ENCODE data around the gene CAMK1D. TPM values are rescaled to one million over a fixed set of nuclear protein-coding genes. Genes with fewer than 3 reads are reported as not detected.

CAMK1D gene
- polyA plus RNA-seq, 3 donors = 2.2 to 9.7 (median 8.4) TPM

DNA sequence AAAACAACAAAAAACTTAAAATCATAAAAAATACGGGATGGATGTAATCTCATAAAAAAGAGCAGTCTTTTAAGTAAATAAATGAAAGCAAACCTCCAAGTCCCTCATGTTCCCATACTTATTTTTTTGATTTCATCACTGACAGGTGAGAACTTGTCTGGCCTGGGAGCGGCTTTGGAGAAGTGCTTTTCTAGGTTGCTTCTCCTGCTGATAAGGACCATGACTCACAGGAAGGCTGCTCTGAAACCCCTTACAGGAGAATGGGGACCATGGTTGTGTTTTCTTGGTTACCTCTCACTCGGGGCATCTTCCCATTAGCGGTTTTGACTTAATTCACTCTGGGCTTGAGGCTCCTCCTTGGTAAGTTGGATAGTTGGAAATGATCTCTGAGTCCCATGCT is 237.4 kb downstream of the CAMK1D start:
- H3K27ac ChIP-seq (ENCODE audit: low read depth, low read length) = no peak overlapping the region
- 89 to 90% (median 89%) methylated on average over 4 of the region's 4 CpGs for WGBS, 3 donors

DNA sequence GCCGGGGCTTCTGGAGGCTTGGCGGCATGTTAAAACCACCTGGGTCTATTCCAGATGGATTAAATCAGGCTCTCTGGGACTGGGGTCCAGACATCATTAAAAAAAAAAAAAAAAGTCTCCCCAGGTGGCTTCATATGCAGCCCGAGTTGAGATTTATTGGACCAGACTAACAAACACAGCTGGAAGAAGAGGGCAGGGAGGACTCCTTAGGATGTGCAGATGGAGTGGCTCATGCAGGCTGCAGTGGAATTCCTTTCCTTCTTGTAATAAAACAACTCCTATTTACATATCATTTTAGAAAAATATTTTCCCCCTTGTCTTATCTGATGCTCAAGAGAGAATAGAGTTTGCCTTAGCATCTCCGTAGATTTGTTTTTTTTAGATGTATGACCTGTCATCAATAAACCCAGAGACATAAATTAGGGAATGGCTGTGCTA is 238.1 kb downstream of the CAMK1D start:
- no peak overlapping the region for H3K27ac ChIP-seq (ENCODE audit: low read depth, low read length)
- 69 to 84% (median 69%) methylated on average over 4 of the region's 4 CpGs for whole genome bisulfite sequencing, 3 donors

DNA sequence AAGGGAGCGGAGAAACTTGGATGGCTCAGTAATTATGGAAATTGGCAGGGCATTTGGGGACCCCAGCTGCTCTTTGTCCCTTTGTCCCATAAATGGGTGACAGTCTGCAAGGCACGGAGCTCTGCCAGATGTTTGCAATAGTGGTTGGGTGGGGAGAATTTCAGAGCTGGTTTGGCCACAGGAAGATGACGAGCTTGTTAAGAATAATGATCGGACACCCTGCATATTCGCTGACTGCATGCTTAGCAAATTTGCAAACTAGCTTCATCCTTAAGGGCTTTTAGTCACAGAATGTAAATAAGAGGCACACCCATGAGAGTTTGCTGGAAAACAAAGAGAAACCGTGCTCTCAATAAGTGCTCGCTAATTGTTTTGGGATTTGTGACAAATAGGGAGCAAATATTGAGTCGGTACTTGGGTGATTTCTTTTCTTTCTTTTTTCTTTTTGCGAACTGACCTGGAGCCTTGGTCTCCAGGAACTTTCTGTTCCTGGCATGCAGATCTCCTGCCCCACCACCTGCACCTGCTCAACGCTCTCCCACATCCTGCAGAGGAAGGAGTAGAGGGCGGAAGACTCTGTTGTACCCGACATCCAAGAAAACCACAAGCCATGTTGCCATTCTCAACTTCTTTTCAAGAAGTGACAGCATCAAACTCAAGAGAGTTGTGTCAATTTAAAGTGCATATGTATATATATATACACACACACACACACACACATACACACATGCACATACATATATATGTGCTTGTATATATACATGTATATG is 238.9 kb downstream of the CAMK1D start:
- no peak overlapping the region for H3K27ac ChIP-seq (ENCODE audit: low read depth, low read length)

DNA sequence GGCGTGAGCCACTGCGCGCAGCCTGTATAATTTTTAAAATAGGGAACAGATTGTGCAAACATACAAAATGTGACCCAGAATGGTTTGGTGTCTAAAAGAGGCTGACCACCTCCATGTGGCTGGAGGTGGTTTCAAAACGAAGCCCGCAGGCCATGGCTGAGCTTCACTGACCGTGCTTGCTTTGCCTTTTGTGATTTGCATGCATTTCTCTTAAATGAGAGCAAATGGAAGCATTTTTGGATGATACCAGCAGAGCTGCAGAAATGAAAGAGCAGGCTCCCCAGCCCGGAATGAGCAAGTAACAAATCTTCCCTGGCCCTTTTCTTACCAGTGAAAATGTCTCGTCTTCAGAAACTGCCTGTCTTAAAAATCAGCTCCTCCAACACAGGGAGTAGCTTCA is 239.9 kb downstream of the CAMK1D start:
- WGBS, 3 donors = 71 to 89% (median 74%) methylated on average over 8 of the region's 8 CpGs
- no peak overlapping the region for H3K27ac ChIP-seq (ENCODE audit: low read depth, low read length)

More for the DNA sequence above, 238.9 kb downstream of the CAMK1D start:
- 31 to 52% (median 41%) methylated on average over 12 of the region's 12 CpGs for WGBS, 3 donors

DNA sequence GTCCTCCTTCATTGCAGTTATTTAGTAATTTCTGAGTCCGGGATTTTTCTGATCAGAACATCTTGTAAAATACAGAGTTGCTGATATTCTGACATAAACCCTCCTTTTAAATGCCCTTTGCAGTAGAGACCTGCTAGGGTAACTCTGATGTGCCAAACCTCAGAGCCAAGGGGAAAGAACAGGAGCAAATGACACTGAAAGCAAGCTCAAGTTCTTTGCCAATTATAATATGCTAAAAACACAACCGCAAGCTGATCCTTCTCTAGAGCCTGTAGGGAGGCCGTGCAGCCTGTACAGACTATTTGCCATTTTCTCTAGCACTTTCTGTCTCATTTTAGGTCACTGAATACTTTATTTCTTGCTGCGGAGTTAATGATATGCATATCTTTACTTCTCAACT is 240.4 kb downstream of the CAMK1D start:
- 76 to 83% (median 78%) methylated on average over 4 of the region's 4 CpGs for WGBS, 3 donors
- H3K27ac ChIP-seq (ENCODE audit: low read depth, low read length) = no peak overlapping the region

DNA sequence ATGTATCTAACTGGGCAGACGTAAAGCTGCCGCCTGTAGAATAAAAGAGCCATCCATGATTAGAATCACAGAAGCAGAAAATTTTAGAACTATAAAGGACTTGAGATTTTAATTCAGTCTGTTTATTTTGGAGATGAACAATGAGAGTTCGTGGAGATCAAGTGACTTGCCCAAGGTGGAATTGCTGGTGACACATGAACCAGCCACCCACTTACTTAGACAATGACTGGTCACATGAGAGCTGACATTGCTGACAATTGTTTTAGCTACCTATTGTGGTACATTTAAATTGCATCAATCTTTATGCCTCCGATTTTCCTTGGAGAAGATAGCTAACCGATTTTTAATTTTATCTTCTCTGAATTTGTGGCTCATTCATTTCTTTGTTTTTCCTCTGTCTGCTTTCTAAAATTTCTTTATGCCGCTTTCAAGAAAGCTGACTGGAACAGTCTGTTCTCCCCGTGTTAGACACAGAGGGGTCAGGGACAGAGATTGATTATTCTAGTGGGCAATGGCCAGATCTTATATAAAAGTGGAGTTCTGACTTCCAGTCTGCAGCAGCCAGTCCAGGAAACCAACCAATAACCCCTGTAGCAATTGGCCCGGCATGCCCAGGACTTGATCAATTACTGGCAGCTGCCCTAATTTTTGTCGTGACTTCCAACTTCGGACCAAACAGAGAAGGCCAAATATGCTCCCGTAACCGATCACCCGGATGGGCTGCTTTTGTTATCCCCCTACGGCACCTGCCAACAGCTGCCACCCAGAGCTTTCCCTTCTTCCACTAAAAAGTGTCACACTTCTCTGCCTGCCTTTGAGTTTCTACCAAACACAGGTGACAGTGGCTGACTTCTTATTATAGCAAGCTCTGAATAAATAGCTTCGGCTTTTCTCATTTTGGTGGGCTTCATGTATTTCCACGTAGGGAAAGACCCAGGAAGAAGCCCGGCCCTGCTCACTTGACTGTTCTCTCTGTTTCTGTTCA is 241.6 kb downstream of the CAMK1D start:
- 79 to 92% (median 88%) methylated on average over 17 of the region's 17 CpGs for WGBS, 3 donors

DNA sequence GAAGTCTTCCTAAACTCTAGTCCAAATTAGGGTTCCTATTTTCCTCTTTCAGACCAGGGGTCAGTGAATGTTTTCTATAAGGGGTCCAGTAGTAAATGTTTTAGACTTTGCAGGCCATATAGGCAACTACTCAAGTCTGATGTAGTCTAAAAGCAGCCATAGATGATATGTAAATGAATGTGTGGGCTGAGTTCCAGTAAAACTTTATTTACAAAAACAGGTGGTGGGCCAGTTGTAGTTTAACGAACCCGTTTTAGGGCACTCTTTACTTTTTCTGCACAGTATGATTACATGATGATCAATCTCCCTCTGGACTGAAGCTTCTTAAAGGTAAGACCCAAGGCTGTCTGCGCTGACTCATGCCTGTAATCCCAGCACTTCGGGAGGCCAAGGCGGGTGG is 243.6 kb downstream of the CAMK1D start:
- no peak overlapping the region for H3K27ac ChIP-seq (ENCODE audit: low read depth, low read length)
- 89 to 94% (median 93%) methylated on average over 5 of the region's 5 CpGs for WGBS, 3 donors

More for the DNA sequence above, 241.6 kb downstream of the CAMK1D start:
- H3K27ac ChIP-seq (ENCODE audit: low read depth, low read length) = no peak overlapping the region

DNA sequence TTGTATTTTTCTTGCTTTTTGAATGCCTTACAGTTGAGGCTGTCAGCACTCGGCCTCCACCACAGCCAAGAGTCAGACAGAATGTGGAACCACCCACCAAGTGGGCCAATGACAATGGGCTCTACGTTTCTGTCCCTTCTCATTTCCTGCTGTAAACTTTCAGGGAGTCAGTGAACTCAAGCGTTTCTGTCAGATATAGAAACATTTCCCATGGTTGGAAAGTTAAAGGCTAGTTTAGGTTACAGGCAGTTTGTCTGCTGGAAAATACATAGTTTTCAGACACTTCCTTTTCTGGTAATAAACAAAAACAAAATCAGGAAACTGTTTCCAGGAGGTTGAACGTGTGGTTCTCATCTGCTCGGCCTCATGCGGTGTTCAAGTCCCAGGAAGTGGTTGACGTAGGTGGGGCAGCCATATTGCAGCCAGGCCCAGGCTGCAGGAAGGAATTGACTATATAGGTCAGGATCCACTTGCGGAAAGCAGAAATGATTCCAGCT is 245.1 kb downstream of the CAMK1D start:
- no peak overlapping the region for H3K27ac ChIP-seq (ENCODE audit: low read depth, low read length)
- 42 to 75% (median 46%) methylated on average over 8 of the region's 8 CpGs for WGBS, 3 donors

DNA sequence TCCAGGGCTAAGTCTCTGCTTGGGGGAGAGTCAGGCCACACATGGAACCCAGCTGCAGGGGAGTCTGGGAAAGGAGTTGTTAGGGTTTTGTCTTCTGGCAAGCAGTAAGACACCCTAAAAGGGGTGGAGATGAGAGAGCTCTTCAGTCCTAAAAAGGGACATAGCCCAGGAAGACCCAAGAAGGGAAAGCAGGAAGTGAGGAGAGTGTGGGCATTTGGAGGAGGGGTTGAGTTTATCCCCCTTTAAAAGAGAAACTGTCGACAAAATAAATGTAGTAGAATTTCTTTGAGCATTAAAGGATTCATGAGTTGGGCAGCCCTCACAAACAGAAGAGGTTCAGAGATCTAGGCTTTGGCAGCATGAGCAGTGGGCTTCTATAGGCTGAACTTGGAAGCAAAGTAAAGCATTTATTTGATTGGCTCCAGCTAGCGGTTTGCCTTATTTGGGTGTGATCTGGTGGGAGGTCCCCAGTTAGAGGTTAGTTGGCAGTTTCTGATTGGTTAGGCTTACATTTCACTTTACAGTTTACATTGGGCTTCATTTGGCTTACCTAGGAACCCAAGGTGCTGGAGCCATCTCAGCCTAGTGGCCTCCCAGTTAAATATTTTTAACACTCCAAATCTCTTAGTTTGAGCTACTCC is 246.7 kb downstream of the CAMK1D start:
- WGBS, 3 donors = 91 to 100% (median 98%) methylated on average over 2 of the region's 2 CpGs

DNA sequence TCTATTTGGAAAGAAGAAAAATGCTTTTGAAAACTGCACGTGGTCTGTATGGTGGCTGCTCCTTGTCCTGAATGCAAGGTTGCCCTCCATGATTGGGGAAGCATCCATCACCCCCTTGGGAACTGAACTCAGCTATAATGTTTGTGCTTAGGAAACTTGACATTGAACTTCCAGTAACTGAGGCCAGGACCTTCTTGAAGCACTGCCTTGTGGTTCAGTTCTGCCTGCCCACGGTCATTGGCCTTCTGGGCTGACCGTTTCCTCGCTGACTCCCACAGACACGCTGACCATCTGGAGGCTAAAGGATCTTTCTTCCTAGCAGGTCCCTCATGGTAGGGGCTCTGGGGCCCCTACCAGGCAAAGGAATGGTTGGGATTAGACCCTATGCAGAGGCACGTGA is 247.8 kb downstream of the CAMK1D start:
- no peak overlapping the region for H3K27ac ChIP-seq (ENCODE audit: low read depth, low read length)
- WGBS, 3 donors = 87 to 89% (median 88%) methylated on average over 6 of the region's 6 CpGs

More for the DNA sequence above, 246.7 kb downstream of the CAMK1D start:
- no peak overlapping the region for H3K27ac ChIP-seq (ENCODE audit: low read depth, low read length)

DNA sequence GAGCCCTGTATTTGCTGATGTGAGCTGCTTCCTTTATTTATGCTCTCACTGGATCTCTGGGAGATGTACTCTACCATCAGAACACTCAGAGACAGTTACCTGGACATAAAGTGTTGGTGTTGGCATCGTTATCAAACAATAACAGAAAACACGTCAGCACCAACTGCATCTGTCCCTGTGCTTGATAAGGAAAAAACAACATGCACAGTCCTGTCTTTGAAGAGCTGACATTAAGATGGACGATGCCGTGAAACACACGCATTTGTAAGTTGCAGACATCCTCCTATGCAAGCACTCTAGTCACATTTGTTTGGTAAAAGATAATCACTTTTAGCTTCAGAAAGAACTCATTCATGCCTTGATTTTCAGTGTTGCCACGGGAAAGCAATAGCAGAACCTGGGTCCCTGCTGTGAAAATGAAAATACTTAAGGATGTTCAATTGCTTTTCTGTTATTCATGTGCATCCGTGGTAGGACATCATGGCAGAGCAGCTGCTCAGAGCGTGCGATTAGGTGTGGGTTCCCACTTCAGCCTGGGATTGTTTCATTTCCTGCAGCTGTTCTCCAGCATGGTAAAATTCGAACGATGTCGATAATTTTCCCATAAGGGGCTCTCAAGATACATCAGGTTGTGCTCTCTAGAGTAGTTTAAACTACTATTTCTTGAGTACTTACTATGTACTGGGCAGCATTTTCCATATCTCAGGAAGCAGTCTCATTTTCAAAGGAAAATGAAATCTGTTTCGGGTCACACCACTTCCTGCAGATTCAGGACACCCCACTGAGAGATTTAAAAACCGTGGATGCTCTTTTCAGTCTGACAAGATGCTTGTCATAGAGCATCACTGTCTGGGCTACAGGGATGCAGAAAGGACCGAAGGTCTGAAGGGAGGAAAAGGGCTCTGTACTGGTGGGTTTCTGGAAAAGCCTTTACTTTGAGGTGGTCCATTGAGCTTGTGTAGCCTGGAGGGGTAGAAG is 248.7 kb downstream of the CAMK1D start:
- 76 to 81% (median 80%) methylated on average over 15 of the region's 15 CpGs for WGBS, 3 donors
- H3K27ac ChIP-seq (ENCODE audit: low read depth, low read length) = no peak overlapping the region

DNA sequence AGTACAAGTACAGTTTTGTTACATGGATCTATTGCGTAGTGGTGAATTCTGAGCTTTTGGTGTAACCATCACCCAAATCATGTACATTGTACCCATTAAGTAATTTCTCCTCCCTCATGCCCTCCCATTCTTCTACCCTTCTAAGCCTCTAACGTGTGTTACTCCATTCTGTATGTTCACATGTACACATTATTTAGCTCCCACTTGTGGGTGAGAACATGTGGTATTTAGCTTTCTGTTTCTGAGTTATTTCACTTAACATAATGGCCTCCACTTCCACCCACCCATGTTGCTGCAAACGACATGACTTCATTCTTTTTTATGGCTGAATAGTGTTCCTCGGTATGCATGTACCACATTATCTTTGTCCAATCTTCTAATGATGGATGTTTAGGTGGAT is 251.3 kb downstream of the CAMK1D start:
- H3K27ac ChIP-seq (ENCODE audit: low read depth, low read length) = no peak overlapping the region
- WGBS, 3 donors = 74 to 83% (median 83%) methylated on average over 4 of the region's 4 CpGs

DNA sequence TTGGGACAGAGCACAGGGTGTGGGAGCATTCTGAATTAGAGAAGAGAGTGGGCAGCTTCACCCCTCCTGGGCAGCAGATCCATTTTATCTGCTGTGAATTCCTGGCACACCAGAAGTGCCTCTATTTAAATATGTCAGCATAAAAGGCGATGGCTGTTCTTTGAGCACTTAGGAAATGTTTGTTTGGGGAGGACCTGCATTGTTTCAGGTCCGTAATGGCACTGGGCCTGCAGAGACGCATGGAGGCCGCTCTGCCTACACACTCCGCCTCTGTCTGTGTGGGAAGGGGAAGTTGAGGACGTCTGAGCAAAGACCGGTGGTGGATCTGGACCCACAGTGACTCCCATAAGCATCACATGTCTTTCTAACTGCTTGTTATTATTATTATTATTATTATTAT is 253.2 kb downstream of the CAMK1D start:
- 77 to 86% (median 86%) methylated on average over 7 of the region's 7 CpGs for WGBS, 3 donors
- no peak overlapping the region for H3K27ac ChIP-seq (ENCODE audit: low read depth, low read length)

DNA sequence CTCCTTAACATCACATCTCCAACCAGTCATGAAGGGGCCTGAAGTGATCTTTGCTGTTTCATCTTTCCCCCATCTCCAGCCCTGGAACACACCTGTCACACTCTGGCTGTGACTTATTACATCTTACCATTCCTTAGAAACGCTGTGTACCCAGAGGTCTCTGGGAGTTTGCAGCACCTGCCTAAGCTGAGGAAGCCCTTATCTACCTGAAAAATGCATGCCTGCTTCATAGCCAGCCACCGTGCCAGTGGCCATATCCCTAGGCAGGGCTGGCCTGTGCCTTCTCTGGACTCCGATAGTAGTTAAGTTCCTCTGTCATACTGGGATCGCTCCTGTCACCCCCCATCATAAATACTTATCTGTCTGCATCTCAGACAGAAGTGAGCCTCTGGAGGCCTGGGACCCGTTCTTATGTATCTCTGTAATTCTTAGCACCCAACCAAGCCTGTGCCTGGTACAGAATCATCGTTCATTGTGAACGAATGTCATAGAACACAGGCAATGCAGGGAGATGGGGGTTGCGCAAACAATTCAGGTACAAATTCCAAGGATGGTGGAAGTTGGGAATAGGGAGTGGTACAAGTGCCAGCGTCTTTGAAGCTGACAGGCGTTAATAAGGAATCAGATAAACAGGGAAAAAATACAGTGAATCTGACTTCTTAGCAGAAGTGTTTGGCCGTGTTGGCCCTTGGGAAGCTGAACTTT is 254.6 kb downstream of the CAMK1D start:
- H3K27ac ChIP-seq (ENCODE audit: low read depth, low read length) = no peak overlapping the region
- 64 to 92% (median 91%) methylated on average over 11 of the region's 11 CpGs for WGBS, 3 donors

DNA sequence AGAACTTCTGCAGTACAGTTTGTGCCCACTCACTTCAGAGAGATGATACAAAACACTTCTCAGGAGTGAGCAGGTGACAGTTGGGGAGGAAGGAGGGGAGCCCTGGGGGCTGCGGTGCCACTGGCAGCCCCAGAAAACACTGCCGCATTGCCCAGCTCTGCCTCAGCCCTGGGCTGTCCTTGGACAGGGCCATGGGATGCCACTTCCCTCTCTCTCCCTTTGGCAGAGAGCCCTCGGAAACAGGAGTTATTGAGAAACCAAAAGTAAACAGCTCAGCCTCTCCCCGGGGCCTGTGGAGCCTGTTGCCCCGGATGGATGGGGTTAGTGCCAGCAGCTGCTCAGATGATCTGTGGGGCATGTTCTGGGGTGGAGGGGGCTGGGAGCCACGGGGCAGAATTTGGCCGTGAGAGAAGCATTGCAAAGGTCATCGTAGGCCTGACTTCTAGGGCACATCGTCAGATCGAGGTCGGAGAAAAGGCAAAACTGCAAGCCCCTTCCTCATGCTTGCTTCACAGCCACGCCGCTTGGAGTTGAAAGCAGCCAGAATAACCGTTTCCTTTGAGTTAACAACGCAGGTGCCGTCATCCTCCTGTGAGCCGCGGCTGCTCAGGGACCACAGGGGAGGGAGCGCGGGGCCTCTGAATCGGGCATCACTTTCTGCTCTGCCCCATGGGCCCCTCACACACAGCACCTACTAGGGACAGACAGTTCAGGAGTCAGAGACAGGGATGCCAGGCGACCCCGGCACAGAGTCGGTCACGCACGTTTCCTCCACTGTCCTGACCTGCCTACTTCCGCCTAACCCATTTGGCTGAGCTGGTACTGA is 256.4 kb downstream of the CAMK1D start:
- 22 to 37% (median 35%) methylated on average over 27 of the region's 27 CpGs for WGBS, 3 donors
- H3K27ac ChIP-seq (ENCODE audit: low read depth, low read length) = no peak overlapping the region

DNA sequence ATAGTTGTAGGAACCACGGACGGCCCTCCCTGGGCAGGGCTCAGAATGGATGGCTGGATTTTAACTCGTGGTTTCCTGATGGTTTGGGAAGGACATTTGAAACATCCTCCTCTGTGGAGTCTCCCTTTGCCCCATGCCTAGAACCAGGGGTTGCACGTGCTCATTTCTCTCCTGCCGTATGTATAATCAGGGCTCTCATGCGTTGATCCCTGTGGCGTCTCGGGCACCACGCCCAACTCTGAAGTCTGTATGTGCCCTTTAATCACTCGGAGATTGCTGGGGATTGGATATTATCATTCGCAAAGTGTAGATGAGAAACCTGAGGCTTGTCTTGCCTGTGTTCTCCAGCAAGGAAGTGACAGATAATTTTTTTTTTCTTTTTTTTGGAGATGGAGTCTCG is 257.1 kb downstream of the CAMK1D start:
- no peak overlapping the region for H3K27ac ChIP-seq (ENCODE audit: low read depth, low read length)
- 64 to 74% (median 73%) methylated on average over 12 of the region's 12 CpGs for WGBS, 3 donors
